H1 (cell line): ENCODE data around the gene NCAM1.

Source experiments
- CTCF ChIP-seq, 3 experiments: IDR thresholded peaks; 1 replicate in 2 of 3; 2 replicates in 1 of 3; pipeline versions ENCODE4 v1.5.1 to v1.6.1; 2011; ENCODE audit warnings: low read length in 3 of 3, mild to moderate bottlenecking in 3 of 3, inconsistent platforms in 2 of 3, low read depth in 1 of 3, moderate library complexity in 1 of 3; ENCODE audit not compliant: insufficient read depth in 1 of 3; ENCODE audit errors: control extremely low read depth in 1 of 3
- EP300 ChIP-seq, 2 experiments: IDR thresholded peaks; 1 replicate in 1 of 2; 2 replicates in 1 of 2; pipeline ENCODE4 v1.6.1; 2011 to 2012; ENCODE audit warnings: low read depth in 2 of 2, low read length in 2 of 2, mild to moderate bottlenecking in 2 of 2, borderline replicate concordance in 1 of 2, inconsistent platforms in 1 of 2, moderate library complexity in 1 of 2
- RNF2 ChIP-seq: fragments of 200-900, 300-1000 bp; sonication (generic); IDR thresholded peaks from 2 replicates; pipeline ENCODE4 v1.7.1; 2016; ENCODE audit warnings: borderline replicate concordance, low read depth, mild to moderate bottlenecking, antibody characterized with exemption, low read length; ENCODE audit not compliant: poor library complexity, severe bottlenecking; ENCODE audit errors: missing control alignments
- SIN3A ChIP-seq, 2 experiments: IDR thresholded peaks in 1 of 2; conservative IDR thresholded peaks in 1 of 2; 2 replicates each; pipeline ENCODE4 v1.6.1; 2011 to 2012; ENCODE audit warnings: low read length in 2 of 2, improper control_type of control experiment in 1 of 2, low read depth in 1 of 2, mild to moderate bottlenecking in 1 of 2
- USF2 ChIP-seq: IDR thresholded peaks from 2 replicates; pipeline ENCODE4 v1.6.1; 2011; ENCODE audit warnings: low read length, improper control_type of control experiment

GRCh38 chr11:113279591-113279990 is 318.4 kb downstream of the NCAM1 start:
- TF ChIP-seq CTCF (IDR thresholded peaks at IDR 0.05; ENCODE audit: control extremely low read depth in 1 of 3, insufficient read depth in 1 of 3, low read depth in 1 of 3, low read length in 3 of 3) (no peak), RNF2 (no peak), EP300 (IDR thresholded peaks at IDR 0.05; ENCODE audit: borderline replicate concordance in 1 of 2, low read depth in 2 of 2, low read length in 2 of 2) (no peak), USF2 (no peak), SIN3A (conservative IDR thresholded peaks at IDR 0.05 in 1 of 2, IDR thresholded peaks at IDR 0.05 in 1 of 2; ENCODE audit: low read depth in 1 of 2, low read length in 2 of 2) (no peak)
